Measurements from ENCODE around the gene ANKRD22.

DNA sequence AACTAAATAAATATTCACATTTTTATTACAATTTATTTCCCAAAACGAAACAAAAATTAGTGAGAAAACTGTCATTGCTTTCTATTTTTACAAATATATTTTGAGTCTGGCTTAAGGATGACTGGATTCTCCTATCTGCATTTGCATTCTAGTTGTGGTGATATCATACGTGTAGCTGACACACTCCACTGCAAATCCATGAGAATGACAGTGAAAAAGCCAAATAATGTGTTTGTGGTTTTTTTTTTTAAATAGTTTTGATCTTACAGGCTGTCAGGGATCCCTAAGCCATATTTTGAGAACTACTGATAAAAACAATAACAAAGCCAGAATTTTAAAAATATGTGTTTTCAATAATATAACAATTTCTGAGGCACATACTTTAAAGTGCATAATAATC is 22.6 kb upstream of the ANKRD22 start:
- TF ChIP-seq, protein P1, sequence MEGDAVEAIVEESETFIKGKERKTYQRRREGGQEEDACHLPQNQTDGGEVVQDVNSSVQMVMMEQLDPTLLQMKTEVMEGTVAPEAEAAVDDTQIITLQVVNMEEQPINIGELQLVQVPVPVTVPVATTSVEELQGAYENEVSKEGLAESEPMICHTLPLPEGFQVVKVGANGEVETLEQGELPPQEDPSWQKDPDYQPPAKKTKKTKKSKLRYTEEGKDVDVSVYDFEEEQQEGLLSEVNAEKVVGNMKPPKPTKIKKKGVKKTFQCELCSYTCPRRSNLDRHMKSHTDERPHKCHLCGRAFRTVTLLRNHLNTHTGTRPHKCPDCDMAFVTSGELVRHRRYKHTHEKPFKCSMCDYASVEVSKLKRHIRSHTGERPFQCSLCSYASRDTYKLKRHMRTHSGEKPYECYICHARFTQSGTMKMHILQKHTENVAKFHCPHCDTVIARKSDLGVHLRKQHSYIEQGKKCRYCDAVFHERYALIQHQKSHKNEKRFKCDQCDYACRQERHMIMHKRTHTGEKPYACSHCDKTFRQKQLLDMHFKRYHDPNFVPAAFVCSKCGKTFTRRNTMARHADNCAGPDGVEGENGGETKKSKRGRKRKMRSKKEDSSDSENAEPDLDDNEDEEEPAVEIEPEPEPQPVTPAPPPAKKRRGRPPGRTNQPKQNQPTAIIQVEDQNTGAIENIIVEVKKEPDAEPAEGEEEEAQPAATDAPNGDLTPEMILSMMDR (IDR thresholded peaks at IDR 0.05; ENCODE audit: low read length), result no peak
- no peak for TF ChIP-seq EZH2 (IDR thresholded peaks at IDR 0.05; ENCODE audit: borderline replicate concordance, low read length)

Measured in OCI-LY1 (cell line).